CD4-positive, alpha-beta T cell treated with Interleukin-15 for 4 hours (primary cell): ENCODE data around the gene TUBB2B.
A peak's percentile ranks its signal among the peaks of the same experiment; 100 is the strongest.

Experiments
- DNase-seq: peaks from one replicate; pipeline ENCODE4 v3.0.0-alpha.2; 2020; ENCODE audit warnings: low spot score

TUBB2B gene

DNA sequence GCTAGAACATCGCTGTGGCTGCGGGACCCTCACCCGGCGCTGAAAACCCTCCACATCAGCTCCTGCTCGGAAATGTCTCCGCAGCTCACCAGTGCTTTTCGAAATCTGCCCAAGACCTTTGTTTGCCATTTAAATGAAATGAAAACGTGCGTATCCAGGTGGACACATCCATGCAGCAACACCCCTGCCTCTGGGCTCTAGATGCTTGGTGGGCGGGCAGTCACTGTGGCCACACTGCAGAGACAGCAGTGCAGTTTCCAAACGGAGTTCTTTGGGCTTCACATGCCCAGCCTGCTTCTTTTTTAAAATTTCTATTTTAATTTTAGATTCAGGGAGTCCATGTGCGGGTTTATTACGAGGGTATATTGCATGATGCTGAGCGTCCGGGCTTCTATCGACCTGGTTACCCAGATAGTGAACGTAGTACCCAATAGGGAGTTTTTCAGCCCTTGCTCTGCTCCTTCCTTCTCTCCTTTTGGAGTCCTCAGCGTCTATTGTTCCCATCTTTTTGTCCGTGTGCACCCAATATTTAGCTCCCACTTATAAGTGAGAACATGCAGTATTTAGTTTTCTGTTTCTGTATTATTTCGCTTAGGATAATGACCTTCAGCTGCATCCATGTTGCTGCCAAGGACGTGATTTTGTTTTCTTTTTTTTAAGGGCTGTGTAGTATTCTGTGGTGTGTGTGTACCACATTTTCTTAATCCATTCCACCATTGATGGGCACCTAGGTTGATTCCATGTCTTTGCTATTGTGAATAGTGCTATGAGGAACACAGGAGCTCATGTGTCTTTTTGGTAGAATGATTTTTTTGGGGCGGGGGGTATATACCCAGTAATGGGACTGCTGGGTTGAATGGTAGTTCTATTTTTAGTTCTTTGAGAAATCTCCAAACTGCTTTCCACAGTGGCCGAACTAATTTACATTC, 4.8 kb upstream of the TUBB2B start:
- no peak for DNase-seq

DNA sequence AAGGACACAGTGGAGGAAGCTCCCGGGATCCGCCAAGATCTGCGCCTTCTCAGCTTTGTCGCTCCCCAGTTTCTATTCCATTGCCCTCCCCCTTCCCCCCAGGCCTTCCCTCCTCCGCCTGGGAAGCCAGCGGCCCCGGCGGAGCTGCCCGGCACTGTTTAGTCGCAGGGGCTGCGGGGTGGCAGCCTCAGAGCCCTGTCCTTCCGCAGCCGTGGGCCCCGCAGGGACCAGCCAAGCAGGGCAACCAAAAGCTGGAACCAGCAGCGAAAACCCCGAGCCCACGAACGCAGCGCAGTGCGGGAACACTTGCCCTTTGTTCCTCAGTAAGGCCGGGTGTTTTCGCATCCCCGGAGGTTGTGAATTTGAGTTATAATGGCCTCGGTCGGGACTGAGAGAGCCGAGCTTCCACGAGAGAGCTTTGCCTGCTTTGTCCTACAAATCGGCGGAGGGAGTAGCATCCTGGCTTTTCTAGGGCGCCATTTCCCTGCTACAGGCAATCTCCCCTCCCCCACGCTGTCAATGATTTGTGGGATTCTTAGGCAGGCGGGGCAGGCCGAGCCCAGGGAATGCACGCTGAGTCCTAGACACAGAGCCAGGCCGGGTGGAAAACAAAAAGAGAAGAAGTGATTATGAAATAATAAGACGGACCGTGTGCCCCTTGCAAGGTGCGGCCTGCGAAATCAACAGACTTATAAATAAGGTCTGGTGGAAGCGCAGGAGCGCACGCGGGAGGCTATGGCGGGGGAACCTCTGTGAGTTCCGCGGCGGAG, 4.0 kb upstream of the TUBB2B start:
- DNase-seq: no peak

DNA sequence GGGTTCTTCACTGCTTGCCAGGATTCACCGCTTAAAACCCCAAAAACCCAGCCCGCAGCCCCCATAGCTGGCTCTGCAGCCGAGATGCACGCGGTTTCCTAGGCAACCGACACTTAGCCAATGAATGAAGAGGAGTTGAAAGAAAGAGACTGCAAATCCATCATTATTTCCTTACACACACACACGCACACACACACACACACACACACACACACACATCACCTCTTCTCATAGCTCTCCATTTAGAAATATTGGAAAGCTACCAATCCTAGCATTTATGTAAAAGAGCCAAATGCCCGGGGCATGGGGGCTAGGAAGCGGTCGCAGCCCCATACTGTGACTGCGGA, 3.4 kb upstream of the TUBB2B start:
- no peak for DNase-seq

DNA sequence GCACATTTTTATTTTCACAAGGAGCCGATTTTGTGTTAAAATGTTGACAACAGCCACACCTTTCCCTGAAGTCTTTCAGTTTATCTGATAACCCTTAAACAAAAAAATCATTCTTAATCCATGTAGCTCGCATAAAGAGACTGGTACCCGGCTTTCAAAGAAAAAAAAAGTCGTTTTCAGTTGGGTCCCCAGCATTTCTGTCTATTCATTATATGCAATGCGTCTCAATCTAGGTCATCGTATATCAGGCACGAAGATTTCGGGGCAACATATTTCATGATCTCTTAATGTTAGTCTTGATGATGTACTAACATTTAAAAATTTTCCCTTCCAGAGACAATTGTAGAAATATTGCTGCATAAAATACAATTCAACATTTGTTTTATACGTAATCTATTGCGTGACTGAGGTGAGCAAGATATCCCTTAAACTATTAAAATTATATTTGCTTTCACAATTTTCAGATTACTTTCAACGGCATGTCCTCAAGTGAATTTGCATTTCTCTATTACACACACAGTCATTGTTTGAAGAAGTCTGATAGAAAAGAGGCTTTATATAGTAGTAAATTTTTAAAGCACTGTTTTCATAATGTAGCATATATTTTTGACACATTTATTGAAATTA, 2.9 kb upstream of the TUBB2B start:
- DNase-seq: no peak

DNA sequence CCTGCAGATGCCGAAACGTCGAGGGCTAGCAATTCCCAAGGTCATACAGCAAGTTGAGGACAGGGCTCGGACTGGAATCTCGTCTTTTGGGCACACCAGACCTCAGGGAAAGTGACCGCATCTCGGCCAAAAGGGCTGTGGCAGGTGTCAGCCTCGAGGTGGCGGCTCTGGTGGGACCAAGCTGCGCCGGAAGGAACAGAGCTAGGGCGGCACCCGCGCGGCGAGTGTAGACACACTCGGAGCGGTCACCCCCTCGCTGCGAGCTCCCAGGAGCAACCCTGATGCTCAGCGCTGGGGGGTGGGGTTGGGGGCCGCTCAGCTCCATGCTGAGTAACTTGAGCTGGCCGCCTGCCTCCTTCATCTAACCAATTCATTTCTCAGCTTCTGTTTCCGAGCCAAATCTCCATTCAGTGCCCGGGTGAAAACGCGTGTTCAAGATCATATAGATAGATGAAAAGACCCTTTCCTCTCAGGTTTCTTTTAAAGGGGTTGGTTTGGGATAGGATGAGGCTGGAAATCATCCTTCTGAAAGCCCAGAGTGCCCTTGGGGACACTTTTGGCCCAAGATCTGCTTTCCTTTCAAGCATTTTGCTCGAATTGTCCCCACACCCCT, 2.2 kb upstream of the TUBB2B start:
- DNase-seq: peak; percentile 16

DNA sequence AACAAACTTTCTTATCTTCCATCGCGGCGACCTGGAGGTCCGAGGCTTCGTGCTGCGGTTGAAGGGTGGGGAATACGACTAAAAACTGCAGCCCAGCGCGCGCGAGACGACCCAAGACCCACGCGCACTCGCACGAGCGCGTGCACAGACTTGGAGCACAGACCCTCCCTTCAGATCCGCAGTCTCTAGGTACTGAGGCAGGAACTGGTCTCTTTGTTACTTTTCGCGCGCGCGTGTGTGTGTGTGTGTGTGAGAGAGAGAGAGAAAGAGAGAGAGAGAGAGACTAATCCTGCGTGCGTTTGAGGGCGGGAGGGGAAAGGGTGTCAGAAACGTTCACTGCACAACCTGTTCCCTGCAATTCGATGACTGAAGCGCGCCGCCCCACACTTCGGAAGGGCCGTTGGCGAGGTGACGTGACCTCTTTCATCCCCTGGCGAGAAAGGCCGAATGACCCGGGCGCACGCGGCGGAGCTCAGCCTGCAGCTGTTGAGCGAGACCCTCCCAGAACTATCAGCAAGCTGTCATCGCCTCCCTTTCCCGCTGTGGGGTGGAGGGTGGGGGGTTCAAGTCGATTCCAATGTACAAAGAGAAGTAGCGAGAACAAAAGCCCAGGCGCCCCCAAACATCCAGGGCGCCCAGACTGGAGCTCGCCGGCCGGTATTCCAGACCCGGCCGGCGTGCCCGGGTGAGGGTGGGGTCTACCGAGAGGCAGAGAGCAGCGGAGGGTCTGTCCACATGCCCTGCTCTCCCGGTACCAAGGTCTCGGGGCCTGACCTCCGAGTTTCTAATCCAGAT, 1.5 kb upstream of the TUBB2B start:
- peak; percentile 25 for DNase-seq

DNA sequence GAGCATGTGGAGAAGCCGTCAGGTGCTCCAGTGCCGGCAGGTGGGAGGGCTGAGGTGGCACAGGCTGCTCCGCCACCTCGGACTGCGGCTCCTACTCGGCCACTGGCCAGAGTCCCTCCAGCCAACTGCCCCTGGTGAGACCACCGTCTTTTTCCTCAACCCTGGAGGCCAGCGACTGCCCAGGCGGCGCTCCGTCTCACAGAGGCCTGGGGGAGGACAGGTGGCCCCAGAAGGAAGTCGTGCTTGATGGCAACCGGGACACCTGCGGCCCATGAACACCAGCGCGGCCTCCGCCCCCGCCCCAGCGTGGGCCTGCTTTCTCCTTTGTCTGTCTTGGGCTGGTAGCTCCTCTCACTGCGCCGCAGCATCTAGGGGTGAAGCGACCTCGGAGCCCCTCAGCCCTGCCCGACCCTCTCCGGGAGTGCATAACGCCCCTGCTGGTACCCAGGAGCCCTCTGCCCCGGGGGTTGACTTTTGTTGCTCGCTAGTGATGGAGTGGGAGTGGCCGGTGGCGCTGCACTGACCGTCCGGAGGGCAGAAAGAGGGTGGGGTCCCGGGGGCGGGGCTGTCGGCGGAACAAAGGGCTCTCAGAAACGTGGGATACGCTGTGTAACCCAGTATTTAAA, 706 bp upstream of the TUBB2B start:
- no peak for DNase-seq

DNA sequence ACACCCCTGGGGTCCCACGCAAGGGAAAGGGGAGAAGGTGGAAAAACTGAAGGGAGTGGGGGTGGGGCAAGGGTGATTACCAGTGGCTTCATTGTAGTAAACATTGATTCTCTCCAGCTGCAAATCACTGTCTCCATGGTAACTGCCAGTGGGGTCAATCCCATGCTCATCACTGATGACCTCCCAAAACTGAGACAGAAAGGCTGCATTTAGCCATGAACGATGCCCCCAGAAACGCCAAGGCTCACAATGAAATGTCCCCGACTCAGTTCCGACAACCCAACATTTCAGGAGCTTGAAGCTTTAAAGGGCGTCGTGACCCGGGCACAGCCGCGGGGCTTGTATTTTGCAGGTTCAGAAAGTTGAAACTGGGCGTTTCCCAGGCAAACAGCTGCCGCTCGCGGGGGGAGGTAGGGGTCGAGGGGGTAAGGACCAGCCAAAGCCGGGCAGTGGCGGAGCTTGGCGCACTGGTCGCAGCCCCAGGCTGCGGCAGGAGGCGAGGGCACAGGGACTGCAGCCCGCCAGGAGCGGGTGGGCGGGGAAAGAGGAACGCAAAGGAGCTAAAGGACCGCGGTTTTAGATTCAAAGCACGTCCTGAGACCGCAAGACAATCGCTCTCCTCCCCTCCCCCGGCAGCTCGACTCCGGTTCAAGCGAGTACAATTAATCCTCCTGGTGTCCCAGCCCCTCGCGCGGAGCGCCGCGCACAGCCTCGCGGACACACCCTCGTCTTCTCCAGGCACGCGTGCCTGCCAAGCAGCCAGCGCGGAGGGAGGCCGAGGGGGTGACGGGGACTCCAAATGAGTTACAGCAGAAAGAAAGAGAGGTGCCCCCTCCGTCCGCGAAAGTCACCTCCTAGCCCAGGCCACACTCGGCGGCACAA, 731 bp downstream of the TUBB2B start:
- DNase-seq: peak; percentile 4

DNA sequence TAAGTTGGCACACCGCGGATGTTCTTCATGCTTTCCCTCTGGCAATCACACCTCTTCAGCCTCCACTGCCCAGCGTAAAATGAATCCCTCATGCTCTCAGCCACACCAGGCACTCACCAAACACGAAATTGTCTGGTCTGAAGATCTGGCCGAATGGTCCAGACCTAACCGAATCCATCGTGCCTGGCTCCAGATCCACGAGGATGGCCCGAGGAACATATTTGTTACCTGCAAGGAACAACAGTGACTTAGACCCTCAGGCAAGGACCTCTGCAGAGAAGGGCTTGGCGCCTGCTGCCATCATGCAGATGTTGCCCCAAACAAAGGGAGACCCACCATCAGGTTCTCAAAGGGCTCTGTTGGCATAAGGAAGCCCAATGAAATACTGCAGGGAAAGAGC, 1.4 kb downstream of the TUBB2B start:
- no peak for DNase-seq

DNA sequence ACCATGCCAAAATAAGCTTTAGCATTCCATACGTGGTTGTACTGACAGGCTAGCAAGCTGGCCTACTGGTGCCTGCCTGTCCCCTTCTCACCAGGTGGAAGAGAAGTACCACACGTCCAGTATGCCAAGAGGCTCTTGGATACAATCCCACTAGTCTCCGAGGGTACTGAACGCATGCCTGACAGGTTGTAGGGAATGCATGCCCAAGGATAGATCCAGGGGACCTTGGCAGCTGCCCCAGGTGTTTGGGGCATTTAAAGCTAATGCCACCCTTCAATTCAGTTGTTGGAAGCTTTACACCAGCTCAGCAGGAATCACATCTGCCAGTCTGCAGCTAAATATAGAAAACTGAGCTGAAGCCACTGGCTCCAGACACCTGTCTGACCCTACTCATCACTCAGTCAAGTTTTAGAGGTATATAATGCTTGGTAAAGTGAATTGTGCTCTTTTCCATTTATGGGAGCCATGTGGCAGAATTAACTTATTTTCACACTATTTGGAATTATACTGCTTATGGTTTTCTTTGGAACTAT, 4.9 kb downstream of the TUBB2B start:
- no peak for DNase-seq

DNA sequence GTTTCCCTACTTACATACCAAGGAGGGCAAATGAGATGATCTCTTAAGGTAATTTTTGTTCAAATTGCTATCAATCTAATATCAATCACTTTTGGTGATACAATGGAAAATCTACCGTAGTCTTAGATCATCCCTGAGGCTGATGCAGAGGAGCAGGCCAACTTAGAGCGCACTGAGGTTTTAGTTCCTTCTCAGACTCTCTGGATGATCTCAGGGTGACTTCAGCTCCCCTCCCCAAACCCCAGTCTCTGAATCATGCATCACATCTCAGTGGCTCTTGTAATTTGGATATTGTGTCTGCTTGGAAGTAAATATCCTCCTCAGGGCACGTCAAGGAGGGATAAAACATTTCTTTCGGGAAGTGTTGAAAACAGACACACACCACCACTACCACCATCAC, 5.9 kb downstream of the TUBB2B start:
- no peak for DNase-seq

DNA sequence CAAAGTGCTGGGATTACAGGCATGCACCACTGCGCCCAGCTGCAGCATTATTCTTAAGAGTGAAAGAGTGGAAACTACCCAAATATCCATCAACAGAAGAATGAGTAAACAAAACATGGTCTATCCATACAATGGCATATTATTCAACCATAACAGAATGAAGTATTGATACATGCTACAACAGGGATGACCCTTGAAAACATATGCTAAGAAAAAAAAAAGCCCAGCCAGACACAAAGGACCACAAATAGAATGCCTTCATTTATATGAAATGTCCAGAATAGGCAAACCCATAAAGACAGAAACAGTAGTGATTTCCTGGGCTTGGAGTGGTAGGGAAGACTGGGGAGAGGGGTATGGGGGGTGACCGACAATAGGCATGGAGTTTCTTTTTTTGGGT, 7.1 kb downstream of the TUBB2B start:
- no peak for DNase-seq

DNA sequence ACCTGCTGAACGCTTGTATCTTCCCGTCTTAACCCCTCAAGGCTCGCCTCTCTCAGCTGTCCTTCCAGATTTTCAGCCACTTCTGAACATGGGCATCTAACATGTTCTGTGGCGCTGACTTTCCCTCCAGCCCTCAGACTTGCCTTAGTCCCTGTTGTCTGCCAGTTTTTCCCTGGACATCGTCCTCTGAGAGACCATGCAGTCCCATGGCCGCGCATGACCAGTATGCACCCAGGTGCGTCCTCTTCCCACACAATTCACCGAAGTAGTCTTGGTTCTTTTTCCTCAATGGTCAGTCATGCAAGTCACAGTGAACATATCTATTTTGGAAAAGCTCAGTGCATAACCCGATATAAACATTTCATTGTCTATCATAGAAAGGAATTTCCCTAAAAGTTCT, 9.2 kb downstream of the TUBB2B start:
- DNase-seq: no peak

DNA sequence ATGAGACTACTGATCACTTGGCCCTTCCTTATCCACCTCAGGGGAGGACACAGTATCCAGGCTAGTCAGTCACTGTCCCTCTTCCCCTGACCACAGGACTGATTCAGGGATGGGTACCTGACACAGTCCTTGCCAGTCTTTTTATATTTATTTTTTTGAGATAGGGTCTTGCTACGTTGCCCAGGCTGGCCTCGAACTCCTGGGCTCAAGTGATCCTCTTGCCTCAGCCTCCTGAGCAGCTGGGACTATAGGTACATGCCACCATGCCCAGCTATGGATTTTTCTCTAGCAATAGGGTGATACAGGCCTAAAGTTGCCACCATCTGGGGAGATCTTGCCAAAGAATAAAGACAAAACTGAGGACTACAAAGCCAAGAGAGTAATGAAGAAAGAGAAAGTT, 10.2 kb downstream of the TUBB2B start:
- DNase-seq: no peak

DNA sequence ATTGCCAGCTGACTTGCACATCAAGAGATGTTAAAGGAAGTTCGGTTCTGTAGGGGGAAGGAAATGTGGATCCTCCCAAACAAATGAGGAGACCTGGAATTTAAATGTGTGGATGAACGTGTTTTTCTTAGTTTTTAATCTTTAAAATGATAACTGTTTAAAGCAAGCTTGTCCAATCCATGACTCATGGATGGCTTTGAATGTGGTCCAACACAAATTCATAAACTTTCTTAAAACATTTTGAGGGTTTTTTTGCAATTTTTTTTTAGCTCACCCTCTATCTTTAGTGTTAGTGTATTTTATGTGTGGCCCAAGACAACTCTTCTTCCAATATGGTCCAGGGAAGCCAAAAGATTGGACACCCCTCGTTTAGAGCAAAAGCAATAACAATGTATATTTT, 12.6 kb downstream of the TUBB2B start:
- DNase-seq: no peak

DNA sequence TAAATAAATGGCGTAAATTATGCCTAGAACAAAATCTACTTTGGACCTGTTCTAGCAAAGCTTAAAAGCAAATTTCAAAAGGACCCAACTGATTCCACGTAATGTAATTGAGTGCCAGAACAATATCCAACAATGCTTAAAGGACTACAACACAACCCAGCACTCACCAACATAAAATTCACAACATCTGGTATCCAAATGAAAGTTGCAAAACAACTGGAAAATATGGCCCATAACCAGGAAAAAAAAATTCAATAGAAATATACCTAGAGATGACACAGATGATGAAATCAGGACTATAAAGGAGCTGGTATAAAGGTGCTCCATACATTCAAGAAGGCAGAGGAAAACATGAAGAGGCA, 14.1 kb downstream of the TUBB2B start:
- no peak for DNase-seq

DNA sequence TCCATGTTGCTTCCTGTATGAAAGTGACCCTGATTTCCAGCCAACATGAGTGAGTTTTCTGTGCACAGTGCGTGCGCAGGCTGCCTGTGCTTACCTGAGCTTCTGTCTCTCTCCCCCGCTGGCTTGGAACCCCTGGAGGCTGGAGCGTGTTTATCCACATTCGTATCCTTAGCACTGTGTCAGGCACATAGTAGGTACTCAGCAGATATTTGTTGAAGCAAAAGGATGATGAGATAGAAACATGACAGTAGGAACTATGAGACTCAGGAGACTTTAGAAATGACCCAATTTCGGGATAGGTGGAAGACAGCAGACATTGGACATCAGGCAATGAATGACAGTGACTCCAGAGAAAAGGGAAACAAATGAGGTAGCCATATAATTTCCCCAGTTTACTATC, 15.2 kb downstream of the TUBB2B start:
- DNase-seq: no peak

DNA sequence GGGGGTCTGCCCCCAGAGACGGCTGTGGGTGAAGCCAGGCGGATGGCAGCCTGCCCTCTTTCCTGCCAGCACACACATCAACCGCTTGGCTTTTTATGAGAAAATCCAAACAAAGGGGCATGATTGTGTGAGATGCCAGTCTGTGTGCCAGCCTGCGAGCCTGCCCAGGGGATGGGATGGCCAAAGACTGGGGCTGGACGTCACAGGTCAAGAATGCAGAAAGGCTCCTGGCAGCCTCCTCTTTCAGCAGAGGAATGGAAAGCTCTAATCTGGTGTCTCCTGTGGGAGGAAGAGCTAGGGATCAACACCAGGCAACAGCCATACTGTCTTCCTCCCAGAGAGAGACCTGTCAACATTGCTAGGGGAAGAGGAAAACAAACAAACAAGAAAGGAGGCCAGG, 15.8 kb downstream of the TUBB2B start:
- no peak for DNase-seq

DNA sequence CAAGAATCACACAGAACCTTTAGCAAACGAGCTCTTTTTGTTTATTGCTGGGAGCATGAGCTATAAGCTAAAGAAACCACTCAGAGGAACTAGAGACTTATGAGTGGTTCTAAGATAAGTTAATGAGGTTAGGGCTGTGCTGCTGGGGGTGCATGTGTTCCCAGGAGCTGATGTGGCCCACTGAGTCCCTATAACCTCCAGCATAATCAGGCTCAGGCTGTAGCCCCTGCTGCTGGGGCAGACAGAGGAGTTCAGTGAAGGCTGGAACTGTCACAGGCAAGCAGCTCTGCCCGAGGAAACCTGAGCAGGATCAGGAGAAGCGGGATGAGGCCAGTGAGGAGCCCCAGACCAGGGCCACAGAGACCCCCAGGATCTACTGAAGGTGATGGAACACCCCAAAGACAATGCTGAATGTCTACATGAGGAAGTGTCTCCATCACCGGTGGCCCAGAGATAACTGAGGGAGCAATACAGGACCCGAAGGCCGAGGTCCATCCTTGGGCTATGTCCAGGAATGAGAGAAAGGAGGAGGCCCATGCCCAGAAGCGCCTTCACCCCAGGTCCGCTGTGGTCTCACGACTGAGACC, 17.3 kb downstream of the TUBB2B start:
- no peak for DNase-seq
